KOPT-K1 (cell line): Measurements from ENCODE around the gene NRF1.
A peak's percentile ranks its signal among the peaks of the same experiment; 100 is the strongest.
"Not testable (repeated sequence)": the region's sequence is repeated elsewhere in the genome, so short reads cannot be mapped to it uniquely, and the experiment has no call there.

ENCODE experiments used
- H3K27ac ChIP-seq: fragments of 200-600 bp; sonication (generic); 2 replicates; pipeline ENCODE4 v1.5.1; 2016; ENCODE audit warnings: antibody characterized with exemption, mild to moderate bottlenecking, low read depth, low read length; ENCODE audit not compliant: poor library complexity, severe bottlenecking
- H3K36me3 ChIP-seq: fragments of 200-600 bp; sonication (generic); 2 replicates; pipeline ENCODE4 v1.5.1; 2017; ENCODE audit warnings: antibody characterized with exemption, mild to moderate bottlenecking, low read length, moderate library complexity; ENCODE audit not compliant: insufficient read depth
- H3K9me3 ChIP-seq: fragments of 200-600 bp; sonication (generic); 2 replicates; pipeline ENCODE4 v1.5.1; 2017; ENCODE audit warnings: antibody characterized with exemption, low read length, mild to moderate bottlenecking; ENCODE audit not compliant: insufficient read depth, poor library complexity, severe bottlenecking

The NRF1 gene

DNA sequence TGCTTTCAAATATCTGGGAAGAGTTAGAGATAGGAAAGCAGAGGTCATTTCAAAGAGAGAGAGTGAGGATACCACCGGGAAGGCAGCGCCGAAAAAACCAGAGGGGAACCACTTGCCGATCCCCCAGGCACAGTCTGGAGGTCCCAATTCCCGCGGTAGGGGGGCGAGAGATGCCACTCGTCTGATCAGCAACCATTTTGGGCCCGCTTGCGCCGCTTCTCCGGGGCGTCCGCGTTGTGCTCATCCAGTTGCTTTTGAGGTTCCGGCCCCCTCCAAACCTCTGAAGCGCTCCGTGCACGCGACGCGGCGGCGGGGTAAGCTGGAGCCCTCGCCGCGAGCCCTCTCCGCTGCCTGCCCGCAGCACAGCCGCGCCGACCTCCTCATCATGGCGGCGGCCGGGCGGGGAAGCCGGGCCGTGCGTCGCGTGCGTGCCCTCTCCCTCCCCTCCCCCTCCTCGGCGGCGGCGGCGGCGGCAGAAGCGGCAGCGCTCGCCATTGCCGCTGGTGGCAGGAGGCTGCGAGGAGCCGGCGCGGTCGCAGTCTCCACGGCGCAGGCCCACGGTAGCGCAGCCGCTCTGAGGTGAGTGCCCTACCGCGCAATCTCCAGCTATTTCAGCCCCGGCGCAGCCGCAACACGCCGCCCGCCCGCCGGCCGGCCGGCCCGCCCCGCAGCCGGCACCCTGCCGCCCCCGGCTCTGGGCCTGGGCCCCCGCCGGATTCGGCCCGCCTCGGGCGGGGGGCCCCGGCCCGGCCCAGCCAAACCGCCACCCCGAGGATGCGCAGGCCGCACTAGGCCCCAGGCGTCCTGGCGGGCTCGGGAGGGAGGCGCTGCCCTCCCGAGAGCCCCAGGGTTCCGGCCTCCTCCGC lies at the start of gene NRF1:
Gene NRF1, plus strand, starts transcription at position 475 of the 866 bp plus-strand sequence. CDS start 45,632 bp downstream, outside the sequence.
- Histone ChIP-seq H3K27ac (peak within 1 kb of the TSS; percentile 97), H3K36me3 (peaks cover 32% of the 10 kb centered on the region), H3K9me3 (no peaks in the 10 kb centered on the region)

DNA sequence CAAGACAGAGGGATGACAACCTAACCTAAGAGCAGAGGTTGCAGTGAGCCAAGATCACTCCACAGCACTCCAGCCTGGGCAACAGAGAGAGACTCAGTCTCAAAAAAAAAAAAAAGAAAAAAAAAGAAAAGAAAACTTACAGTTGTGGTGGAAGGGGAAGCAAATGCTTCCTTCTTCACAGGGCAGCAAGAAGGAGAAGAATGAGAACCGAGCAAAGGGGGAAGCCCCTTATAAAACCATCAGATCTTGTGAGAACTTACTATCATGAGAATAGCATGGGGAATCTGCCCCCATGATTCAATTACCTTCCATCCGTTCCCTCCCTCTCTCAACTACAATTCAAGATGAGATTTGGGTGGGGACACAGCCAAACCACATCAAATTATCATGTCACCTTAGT lies 45.2 kb upstream of the NRF1 start:
- H3K27ac ChIP-seq, H3K36me3 ChIP-seq, H3K9me3 ChIP-seq: not testable (repeated sequence)

GRCh38 chr7:129567377-129567776 lies 44.1 kb upstream of the NRF1 start:
- no peak overlapping the region for H3K27ac ChIP-seq

GRCh38 chr7:129568240-129568639 lies 43.3 kb upstream of the NRF1 start:
- Histone ChIP-seq H3K27ac (no peak overlapping the region), H3K9me3 (no peaks in the 10 kb centered on the region)

More at GRCh38 chr7:129567377-129567776, 44.1 kb upstream of the NRF1 start:
- Histone ChIP-seq H3K36me3 (no peaks in the 10 kb centered on the region), H3K9me3 (no peaks in the 10 kb centered on the region)

DNA sequence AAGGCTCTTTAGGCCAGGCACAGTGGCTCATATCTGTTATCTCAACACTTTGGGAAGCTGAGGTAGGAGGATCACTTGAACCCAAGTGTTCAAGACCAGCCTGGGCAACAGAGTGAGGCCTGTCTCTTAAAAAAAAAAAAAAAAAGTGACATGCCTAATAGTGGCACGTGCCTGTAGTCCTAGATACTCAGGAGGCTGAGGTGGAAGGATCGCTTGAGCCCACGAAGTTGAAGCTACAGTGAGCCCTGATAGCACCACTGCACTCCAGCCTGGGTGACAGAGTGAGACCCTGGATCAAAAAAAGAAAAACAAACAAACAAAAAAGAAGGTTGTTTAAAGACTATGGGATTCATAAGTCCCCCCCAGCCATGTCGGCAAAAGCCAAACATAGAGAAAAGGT lies 42.2 kb upstream of the NRF1 start:
- Histone ChIP-seq H3K27ac (no peak overlapping the region), H3K36me3 (no peaks in the 10 kb centered on the region), H3K9me3 (no peaks in the 10 kb centered on the region)

More at GRCh38 chr7:129568240-129568639, 43.3 kb upstream of the NRF1 start:
- no peaks in the 10 kb centered on the region for H3K36me3 ChIP-seq

GRCh38 chr7:129569811-129570215 lies 41.7 kb upstream of the NRF1 start:
- Histone ChIP-seq H3K9me3 (no peaks in the 10 kb centered on the region), H3K36me3 (no peaks in the 10 kb centered on the region), H3K27ac (no peak overlapping the region)

DNA sequence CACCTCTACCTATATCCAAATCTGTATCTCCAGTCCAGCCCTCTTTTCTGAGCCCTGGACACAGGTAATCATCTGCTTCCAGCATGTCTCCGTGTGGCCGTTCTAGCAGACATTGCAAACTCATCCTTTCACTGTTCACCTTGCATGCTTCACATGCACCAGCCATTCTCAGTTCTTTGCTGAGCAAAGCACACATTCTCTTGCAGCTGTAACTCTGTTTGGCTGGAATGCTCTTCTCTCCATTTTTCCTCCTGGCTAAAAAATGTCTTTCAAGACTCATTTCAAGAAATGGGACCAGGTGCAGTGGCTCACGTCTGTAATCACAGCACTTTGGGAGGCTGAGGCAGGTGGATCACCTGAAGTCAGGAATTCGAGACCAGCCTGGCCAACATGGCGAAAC lies 40.3 kb upstream of the NRF1 start:
- Histone ChIP-seq H3K9me3 (peaks cover 5% of the 10 kb centered on the region), H3K36me3 (no peaks in the 10 kb centered on the region), H3K27ac (no peak overlapping the region)

- Histone ChIP-seq H3K27ac (no peak overlapping the region), H3K36me3 (no peaks in the 10 kb centered on the region), H3K9me3 (peaks cover 8% of the 10 kb centered on the region)
These were observed 39.3 kb upstream of the NRF1 start for GRCh38 chr7:129572205-129572604.

DNA sequence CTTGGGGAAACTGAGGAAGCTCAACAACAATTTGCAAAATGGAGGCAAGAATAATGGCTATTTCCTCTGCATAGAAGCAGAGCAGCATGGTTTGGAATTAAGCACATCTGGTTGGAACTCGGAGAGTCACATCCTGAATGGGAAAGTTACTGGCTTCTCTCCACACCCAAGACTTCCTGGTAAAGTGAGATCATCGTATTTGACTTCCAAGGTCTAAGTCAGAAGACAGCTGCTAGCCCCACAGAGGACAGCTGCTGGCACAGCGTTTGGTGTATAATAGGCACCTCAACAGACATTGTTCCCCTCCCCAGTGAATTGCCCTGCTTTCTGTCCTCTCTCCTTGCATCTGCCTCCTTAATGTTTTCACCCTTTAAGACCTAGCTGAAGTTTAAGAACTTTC lies 37.0 kb upstream of the NRF1 start:
- Histone ChIP-seq H3K9me3 (peaks cover 28% of the 10 kb centered on the region), H3K27ac (no peak overlapping the region), H3K36me3 (no peaks in the 10 kb centered on the region)

- no peak overlapping the region for H3K27ac ChIP-seq
- peaks cover 28% of the 10 kb centered on the region for H3K9me3 ChIP-seq
These were observed 35.8 kb upstream of the NRF1 start for GRCh38 chr7:129575699-129576098.

DNA sequence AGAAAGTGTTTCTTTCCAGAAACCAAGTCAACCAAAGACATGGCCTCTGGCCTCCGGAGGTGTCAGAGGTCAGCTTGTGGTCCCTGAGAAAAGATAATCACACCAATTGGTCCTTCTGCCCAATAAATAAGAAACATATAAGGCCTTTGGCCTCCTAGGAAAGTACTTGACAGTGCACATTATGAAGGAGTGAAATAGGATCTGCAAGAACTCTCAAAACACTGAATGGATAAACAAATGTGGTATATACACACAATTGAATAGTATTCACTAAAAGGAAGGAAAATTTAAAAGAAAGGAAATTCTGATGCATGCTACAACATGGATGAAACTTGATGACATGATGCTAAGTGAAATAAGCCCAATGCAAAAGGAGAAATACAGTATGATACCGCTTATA lies 35.4 kb upstream of the NRF1 start:
- Histone ChIP-seq H3K9me3 (peaks cover 28% of the 10 kb centered on the region), H3K27ac (no peak overlapping the region)

More at GRCh38 chr7:129575699-129576098, 35.8 kb upstream of the NRF1 start:
- H3K36me3 ChIP-seq, result no peaks in the 10 kb centered on the region

DNA sequence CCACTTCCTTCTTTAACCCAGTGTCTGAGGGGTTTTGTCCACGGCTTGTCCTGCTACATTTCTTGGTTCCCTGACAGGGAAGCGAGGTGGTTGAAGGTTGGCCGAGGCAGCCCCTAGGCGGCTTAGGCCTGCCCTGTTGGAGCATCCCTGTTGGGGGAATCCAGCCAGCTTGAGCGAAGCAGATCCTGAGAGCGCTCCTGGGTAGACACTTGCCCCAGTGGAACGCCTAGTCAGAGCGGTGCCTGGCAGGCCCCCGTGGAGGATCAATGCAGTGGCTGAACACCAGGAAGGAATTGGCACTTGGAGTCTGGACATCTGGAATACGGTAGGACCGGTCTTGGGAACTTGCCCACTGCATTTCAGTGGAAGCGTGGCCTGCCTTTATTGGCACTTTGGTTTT lies 32.7 kb upstream of the NRF1 start:
- Histone ChIP-seq H3K9me3 (peaks cover 33% of the 10 kb centered on the region), H3K36me3 (no peaks in the 10 kb centered on the region), H3K27ac (no peak overlapping the region)

More for the DNA sequence above, 35.4 kb upstream of the NRF1 start:
- H3K36me3 ChIP-seq, result no peaks in the 10 kb centered on the region

DNA sequence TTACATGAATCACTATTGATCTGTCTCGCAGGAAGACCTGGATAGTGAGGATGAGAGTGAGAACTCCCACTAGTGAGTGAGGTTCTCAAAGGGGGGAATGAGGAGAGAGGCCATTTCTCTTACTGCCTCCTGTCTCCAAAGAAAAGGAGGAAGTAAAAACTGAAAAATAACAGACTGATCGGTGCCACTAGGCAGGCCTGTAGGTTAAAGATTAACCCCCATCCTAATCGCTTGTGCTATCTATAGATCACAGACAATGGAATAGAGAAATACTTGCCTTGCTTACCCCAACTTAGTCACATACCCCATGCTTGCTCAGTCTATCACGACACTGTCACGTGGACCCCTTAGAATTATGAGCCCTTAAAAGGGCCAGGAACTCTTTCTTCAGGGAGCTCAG lies 25.3 kb upstream of the NRF1 start:
- H3K9me3 ChIP-seq, result peaks cover 51% of the 10 kb centered on the region
- H3K36me3 ChIP-seq, H3K27ac ChIP-seq: not testable (repeated sequence)

DNA sequence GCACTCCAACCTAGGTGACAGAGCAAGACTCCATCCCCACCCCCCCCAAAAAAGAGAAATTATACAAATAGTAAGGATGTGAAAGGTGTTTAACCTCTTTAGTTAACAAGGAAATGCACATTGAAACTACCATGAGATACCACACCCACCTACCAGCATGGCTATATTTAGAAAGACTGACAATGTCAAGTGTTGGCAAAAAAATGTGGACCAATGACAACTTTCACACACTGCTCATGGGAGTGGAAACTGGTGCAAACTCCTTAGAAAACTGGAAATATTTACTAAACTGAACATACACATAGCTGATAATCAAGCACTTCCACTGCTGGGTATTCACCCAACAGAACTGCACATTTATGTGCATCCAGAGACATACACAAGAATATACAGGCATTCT lies 23.3 kb upstream of the NRF1 start:
- no peaks in the 10 kb centered on the region for H3K36me3 ChIP-seq

DNA sequence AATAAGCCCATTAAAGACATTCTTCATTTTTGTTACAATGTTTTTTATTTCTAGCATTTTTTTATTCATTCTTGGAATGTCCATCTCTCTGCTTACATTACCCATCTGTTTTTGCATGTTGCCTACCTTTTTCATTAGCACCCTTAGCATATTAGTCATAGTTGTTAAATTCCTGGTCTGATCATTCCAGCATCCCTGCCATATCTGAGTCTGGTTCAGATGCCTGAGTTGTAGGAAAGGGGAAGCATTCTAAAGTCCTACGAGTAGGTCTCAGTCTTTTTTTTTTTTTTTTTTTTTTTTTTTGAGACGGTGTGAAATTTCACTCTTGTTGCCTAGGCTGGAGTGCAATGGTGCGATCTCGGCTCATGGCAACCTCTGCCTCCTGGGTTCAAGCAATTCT lies 19.7 kb upstream of the NRF1 start:
- Histone ChIP-seq H3K36me3 (no peaks in the 10 kb centered on the region), H3K27ac (no peak overlapping the region), H3K9me3 (peaks cover 19% of the 10 kb centered on the region)

More for the DNA sequence above, 23.3 kb upstream of the NRF1 start:
- H3K27ac ChIP-seq, result no peak overlapping the region
- peaks cover 51% of the 10 kb centered on the region for H3K9me3 ChIP-seq

- H3K27ac ChIP-seq, H3K36me3 ChIP-seq, H3K9me3 ChIP-seq: not testable (repeated sequence)
These were observed 15.1 kb upstream of the NRF1 start for GRCh38 chr7:129596386-129596785.
